ENCODE measurements around the gene MACROD2.

- TF ChIP-seq CTCF (IDR thresholded peaks at IDR 0.05) (no peak), POLR2A (IDR thresholded peaks at IDR 0.05) (no peak)
Measured at GRCh38 chr20:14062171-14062570, 66.9 kb downstream of the MACROD2 start.
